GM23338 (cell line): ENCODE measurements around the gene WDR45B. TPM values are rescaled to one million over a fixed set of nuclear protein-coding genes. Genes with fewer than 3 reads are reported as not detected.

Source experiments
- ATAC-seq: fragments of 200-7000 bp; cut with Tn5 transposase; 3 replicates; pipeline ENCODE4 v1.9.1; 2020
- DNase-seq: peaks from one replicate; pipeline ENCODE4 v3.0.0-alpha.2; 2015; ENCODE audit warnings: low spot score
- H2AFZ ChIP-seq: fragments of 200-600 bp; sonication (generic); 2 replicates; pipeline ENCODE4 v1.8.0; 2016; ENCODE audit warnings: antibody characterized with exemption, mild to moderate bottlenecking, moderate library complexity
- H3F3A ChIP-seq: fragments of 200-600 bp; sonication (generic); replicated peaks from 2 replicates; pipeline ENCODE4 v1.8.0; 2017; ENCODE audit warnings: antibody characterized with exemption, mixed run types, low read depth
- H3K27ac ChIP-seq: fragments of 200-600 bp; sonication (generic); 2 replicates; pipeline ENCODE4 v1.6.1; 2016; ENCODE audit warnings: low read depth
- H3K27me3 ChIP-seq: fragments of 200-600 bp; sonication (generic); 2 replicates; pipeline ENCODE4 v1.8.0; 2016; ENCODE audit warnings: mild to moderate bottlenecking, mixed run types, moderate library complexity; ENCODE audit not compliant: insufficient read depth
- H3K36me3 ChIP-seq: fragments of 200-600 bp; sonication (generic); 2 replicates; pipeline ENCODE4 v1.8.0; 2016; ENCODE audit warnings: mild to moderate bottlenecking; ENCODE audit not compliant: insufficient read depth
- H3K4me1 ChIP-seq: fragments of 200-600 bp; sonication (generic); 2 replicates; pipeline ENCODE4 v1.8.0; 2016; ENCODE audit warnings: mild to moderate bottlenecking, moderate library complexity; ENCODE audit not compliant: insufficient read depth
- H3K4me2 ChIP-seq: fragments of 200-600 bp; sonication (generic); 2 replicates; pipeline ENCODE4 v1.7.1; 2017; ENCODE audit warnings: mixed run types
- H3K4me3 ChIP-seq: fragments of 200-600 bp; sonication (generic); 2 replicates; pipeline ENCODE4 v1.6.1; 2016; ENCODE audit warnings: mixed run types
- H3K79me2 ChIP-seq: fragments of 200-600 bp; sonication (generic); replicated peaks from 2 replicates; pipeline ENCODE4 v1.8.0; 2017; ENCODE audit warnings: mild to moderate bottlenecking; ENCODE audit not compliant: insufficient read depth
- H3K9me2 ChIP-seq: fragments of 200-600 bp; sonication (generic); 2 replicates; pipeline ENCODE4 v1.8.0; 2017; ENCODE audit not compliant: insufficient read depth
- H4K20me1 ChIP-seq: fragments of 200-600 bp; sonication (generic); replicated peaks from 2 replicates; pipeline ENCODE4 v1.8.0; 2017; ENCODE audit warnings: mild to moderate bottlenecking; ENCODE audit not compliant: insufficient read depth
- H3K27ac Mint-ChIP-seq: 2 replicates; pipeline ENCODE4 v1.8.0; 2020; ENCODE audit warnings: inconsistent platforms, mild to moderate bottlenecking, moderate library complexity, mixed read lengths
- H3K27me3 Mint-ChIP-seq: 3 replicates; pipeline ENCODE4 v1.8.0; 2022; ENCODE audit warnings: low read depth, mild to moderate bottlenecking, moderate library complexity, mixed read lengths, inconsistent platforms; ENCODE audit not compliant: insufficient read depth, poor library complexity
- H3K36me3 Mint-ChIP-seq: 3 replicates; pipeline ENCODE4 v1.8.0; 2021; ENCODE audit warnings: low read depth, mild to moderate bottlenecking, inconsistent platforms, moderate library complexity, mixed read lengths
- H3K4me1 Mint-ChIP-seq: 3 replicates; pipeline ENCODE4 v1.8.0; 2020; ENCODE audit warnings: mild to moderate bottlenecking, inconsistent platforms, mixed read lengths
- H3K4me3 Mint-ChIP-seq: 3 replicates; pipeline ENCODE4 v1.8.0; 2021; ENCODE audit warnings: moderate library complexity, mild to moderate bottlenecking, inconsistent platforms, mixed read lengths
- H3K9me3 Mint-ChIP-seq: 3 replicates; pipeline ENCODE4 v1.8.0; 2020; ENCODE audit warnings: moderate library complexity, mild to moderate bottlenecking, inconsistent platforms, mixed read lengths
- CREB1 ChIP-seq: fragments of 250-450 bp; sonication (Bioruptor Pico); IDR thresholded peaks from 2 replicates; pipeline ENCODE4 v1.5.0; 2020; ENCODE audit warnings: low read depth, mild to moderate bottlenecking, moderate library complexity
- EZH2 ChIP-seq: fragments of 200-600 bp; sonication (generic); IDR thresholded peaks from one replicate; pipeline ENCODE4 v1.8.0; 2017; ENCODE audit warnings: antibody characterized with exemption, mild to moderate bottlenecking, low read depth; ENCODE audit not compliant: unreplicated experiment
- EZH2phosphoT487 ChIP-seq: fragments of 200-600 bp; sonication (generic); IDR thresholded peaks from one replicate; pipeline ENCODE4 v1.8.1; 2018; ENCODE audit warnings: antibody characterized with exemption; ENCODE audit not compliant: unreplicated experiment
- JUNB ChIP-seq: IDR thresholded peaks from one replicate; pipeline ENCODE4 v1.6.1; 2016; ENCODE audit warnings: antibody characterized with exemption; ENCODE audit not compliant: unreplicated experiment
- POLR2AphosphoS5 ChIP-seq: IDR thresholded peaks from 2 replicates; pipeline ENCODE4 v1.6.1; 2016; ENCODE audit warnings: antibody characterized with exemption, low read depth
- ZNF331 ChIP-seq: fragments of 250-450 bp; sonication (Bioruptor Pico); IDR thresholded peaks from 2 replicates; pipeline ENCODE4 v1.5.0; 2020; ENCODE audit warnings: low read depth, mild to moderate bottlenecking, moderate library complexity
- polyA plus RNA-seq: library from polyadenylated mRNA; unstranded; fragments of >200 nt; fragmentation: Nextera tagmentation; extraction: Ambion mirVana; gene quantifications from 2 replicates; pipeline ENCODE4 v1.2.1, GENCODE V29; 2016
- total RNA-seq: library from RNA; depleted of rRNA; stranded (reverse); fragments of >200 nt; shearing (Covaris generic); gene quantifications from 2 replicates; pipeline ENCODE4 v1.2.3, GENCODE V29; 2014
- TF ChIP-seq, protein P1 (sequence below): fragments of 250-450 bp; sonication (Bioruptor Pico); IDR thresholded peaks from 2 replicates; pipeline ENCODE4 v1.5.0; 2020; ENCODE audit warnings: mild to moderate bottlenecking, moderate library complexity
- TF ChIP-seq, protein P2 (sequence below): IDR thresholded peaks from one replicate; pipeline ENCODE4 v1.6.1; 2018; ENCODE audit warnings: antibody characterized with exemption; ENCODE audit not compliant: unreplicated experiment
- TF ChIP-seq, protein P3 (sequence below), 2 experiments: fragments of 200-600 bp in 1 of 2; sonication (generic) in 1 of 2; conservative IDR thresholded peaks; 2 replicates each; pipeline versions ENCODE4 v1.5.1 to v1.6.1; 2016 to 2017; ENCODE audit warnings: antibody characterized with exemption in 2 of 2, low read depth in 2 of 2, mild to moderate bottlenecking in 2 of 2, moderate library complexity in 1 of 2
- TF ChIP-seq, protein P4 (sequence below): IDR thresholded peaks from 2 replicates; pipeline ENCODE4 v1.6.1; 2016; ENCODE audit warnings: antibody characterized with exemption

Gene WDR45B
- total and polyA plus RNA-seq, 2 experiments from 2014 or later: 69.4 to 96.4 TPM

DNA sequence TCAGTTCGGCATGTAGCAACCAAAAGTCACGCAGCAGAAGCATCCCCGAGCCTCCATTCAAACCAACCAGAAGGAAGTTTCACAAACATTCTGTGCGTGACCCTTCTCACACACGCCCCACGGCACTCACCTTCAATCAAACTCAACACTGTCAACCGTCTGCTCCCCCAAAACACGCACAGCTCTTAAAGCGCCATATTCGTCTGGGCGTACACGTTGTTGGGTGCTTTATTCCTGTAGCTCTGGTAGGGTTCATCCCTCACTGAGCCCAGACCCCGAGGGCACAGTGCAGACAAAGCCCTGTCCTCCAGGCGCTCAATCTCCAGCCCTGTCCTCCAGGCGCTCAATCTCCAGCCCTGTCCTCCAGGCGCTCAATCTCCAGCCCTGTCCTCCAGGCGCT, 48.0 kb upstream of the WDR45B start:
- Histone ChIP-seq H3K27ac (no peak overlapping the region), H3K4me3 (no peak overlapping the region), H3K9me2 (no peaks in the 10 kb centered on the region), H2AFZ (no peak overlapping the region), H4K20me1 (no peaks in the 10 kb centered on the region), H3K4me1 (no peaks in the 10 kb centered on the region), H3K4me2 (no peak overlapping the region), H3K79me2 (no peaks in the 10 kb centered on the region), H3K36me3 (no peaks in the 10 kb centered on the region), H3F3A (0 out of 2 replicates have a peak, but pooled peaks cover 6% of the 10 kb centered on the region), H3K27me3 (peaks cover 35% of the 10 kb centered on the region)
- Mint-ChIP-seq H3K4me1 (no peaks in the 10 kb centered on the region), H3K27me3 (peaks cover 30% of the 10 kb centered on the region), H3K36me3 (no peaks in the 10 kb centered on the region; the same call in 2 of the 3 replicates), H3K27ac (no peak overlapping the region), H3K4me3 (no peak overlapping the region; the same call in 2 of the 3 replicates), H3K9me3 (no peaks in the 10 kb centered on the region; the same call in 2 of the 3 replicates)
- TF ChIP-seq, protein P1, sequence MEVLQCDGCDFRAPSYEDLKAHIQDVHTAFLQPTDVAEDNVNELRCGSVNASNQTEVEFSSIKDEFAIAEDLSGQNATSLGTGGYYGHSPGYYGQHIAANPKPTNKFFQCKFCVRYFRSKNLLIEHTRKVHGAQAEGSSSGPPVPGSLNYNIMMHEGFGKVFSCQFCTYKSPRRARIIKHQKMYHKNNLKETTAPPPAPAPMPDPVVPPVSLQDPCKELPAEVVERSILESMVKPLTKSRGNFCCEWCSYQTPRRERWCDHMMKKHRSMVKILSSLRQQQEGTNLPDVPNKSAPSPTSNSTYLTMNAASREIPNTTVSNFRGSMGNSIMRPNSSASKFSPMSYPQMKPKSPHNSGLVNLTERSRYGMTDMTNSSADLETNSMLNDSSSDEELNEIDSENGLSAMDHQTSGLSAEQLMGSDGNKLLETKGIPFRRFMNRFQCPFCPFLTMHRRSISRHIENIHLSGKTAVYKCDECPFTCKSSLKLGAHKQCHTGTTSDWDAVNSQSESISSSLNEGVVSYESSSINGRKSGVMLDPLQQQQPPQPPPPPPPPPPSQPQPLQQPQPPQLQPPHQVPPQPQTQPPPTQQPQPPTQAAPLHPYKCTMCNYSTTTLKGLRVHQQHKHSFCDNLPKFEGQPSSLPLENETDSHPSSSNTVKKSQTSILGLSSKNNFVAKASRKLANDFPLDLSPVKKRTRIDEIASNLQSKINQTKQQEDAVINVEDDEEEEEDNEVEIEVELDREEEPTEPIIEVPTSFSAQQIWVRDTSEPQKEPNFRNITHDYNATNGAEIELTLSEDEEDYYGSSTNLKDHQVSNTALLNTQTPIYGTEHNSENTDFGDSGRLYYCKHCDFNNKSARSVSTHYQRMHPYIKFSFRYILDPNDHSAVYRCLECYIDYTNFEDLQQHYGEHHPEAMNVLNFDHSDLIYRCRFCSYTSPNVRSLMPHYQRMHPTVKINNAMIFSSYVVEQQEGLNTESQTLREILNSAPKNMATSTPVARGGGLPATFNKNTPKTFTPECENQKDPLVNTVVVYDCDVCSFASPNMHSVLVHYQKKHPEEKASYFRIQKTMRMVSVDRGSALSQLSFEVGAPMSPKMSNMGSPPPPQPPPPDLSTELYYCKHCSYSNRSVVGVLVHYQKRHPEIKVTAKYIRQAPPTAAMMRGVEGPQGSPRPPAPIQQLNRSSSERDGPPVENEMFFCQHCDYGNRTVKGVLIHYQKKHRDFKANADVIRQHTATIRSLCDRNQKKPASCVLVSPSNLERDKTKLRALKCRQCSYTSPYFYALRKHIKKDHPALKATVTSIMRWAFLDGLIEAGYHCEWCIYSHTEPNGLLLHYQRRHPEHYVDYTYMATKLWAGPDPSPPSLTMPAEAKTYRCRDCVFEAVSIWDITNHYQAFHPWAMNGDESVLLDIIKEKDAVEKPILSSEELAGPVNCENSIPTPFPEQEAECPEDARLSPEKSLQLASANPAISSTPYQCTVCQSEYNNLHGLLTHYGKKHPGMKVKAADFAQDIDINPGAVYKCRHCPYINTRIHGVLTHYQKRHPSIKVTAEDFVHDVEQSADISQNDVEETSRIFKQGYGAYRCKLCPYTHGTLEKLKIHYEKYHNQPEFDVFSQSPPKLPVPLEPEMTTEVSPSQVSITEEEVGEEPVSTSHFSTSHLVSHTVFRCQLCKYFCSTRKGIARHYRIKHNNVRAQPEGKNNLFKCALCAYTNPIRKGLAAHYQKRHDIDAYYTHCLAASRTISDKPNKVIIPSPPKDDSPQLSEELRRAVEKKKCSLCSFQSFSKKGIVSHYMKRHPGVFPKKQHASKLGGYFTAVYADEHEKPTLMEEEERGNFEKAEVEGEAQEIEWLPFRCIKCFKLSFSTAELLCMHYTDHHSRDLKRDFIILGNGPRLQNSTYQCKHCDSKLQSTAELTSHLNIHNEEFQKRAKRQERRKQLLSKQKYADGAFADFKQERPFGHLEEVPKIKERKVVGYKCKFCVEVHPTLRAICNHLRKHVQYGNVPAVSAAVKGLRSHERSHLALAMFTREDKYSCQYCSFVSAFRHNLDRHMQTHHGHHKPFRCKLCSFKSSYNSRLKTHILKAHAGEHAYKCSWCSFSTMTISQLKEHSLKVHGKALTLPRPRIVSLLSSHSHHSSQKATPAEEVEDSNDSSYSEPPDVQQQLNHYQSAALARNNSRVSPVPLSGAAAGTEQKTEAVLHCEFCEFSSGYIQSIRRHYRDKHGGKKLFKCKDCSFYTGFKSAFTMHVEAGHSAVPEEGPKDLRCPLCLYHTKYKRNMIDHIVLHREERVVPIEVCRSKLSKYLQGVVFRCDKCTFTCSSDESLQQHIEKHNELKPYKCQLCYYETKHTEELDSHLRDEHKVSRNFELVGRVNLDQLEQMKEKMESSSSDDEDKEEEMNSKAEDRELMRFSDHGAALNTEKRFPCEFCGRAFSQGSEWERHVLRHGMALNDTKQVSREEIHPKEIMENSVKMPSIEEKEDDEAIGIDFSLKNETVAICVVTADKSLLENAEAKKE (CRISPR knock-in tag): no peak
- TF ChIP-seq EZH2phosphoT487 (no peak), ZNF331 (CRISPR knock-in tag) (no peak), EZH2 (no peak), CREB1 (no peak)
- ATAC-seq (no peak), DNase-seq (no peak)

DNA sequence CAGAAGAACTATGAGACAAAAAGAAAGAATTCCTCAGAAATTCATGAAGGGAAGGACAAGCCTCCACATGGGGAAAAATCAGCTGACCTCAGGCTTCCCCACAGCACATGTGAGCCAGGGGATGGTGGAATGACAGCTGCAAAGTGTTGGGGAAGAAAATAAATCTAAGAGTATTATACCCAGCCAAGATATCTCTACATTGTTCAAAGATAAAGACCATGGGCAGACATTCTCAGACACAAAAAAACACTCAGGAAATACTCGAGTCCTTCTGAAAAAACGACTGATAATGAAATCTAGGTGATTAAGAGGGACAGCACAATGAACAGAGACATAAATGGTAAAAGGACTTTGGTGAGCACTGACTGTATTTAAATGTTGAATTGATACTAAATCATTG, 46.4 kb upstream of the WDR45B start:
- no peaks in the 10 kb centered on the region; the same call in 2 of the 3 replicates for H3K9me3 Mint-ChIP-seq
- ATAC-seq (no peak), DNase-seq (no peak)
- H3K27me3 Mint-ChIP-seq: peaks cover 23% of the 10 kb centered on the region
- H3K27ac Mint-ChIP-seq: no peak overlapping the region
- no peaks in the 10 kb centered on the region for H3K4me1 ChIP-seq
- H3K4me2 ChIP-seq: no peak overlapping the region
- H3K36me3 Mint-ChIP-seq: no peaks in the 10 kb centered on the region; the same call in 2 of the 3 replicates
- H3K4me1 Mint-ChIP-seq: no peaks in the 10 kb centered on the region; the same call in 2 of the 3 replicates
- no peaks in the 10 kb centered on the region for H3K79me2 ChIP-seq
- H3F3A ChIP-seq: 0 out of 2 replicates have a peak, but pooled peaks cover 5% of the 10 kb centered on the region
- H3K4me3 Mint-ChIP-seq: no peak overlapping the region
- H3K36me3 ChIP-seq: no peaks in the 10 kb centered on the region
- no peaks in the 10 kb centered on the region for H3K9me2 ChIP-seq
- H3K27me3 ChIP-seq: peaks cover 30% of the 10 kb centered on the region
- H3K4me3 ChIP-seq: no peak overlapping the region
- no peaks in the 10 kb centered on the region for H4K20me1 ChIP-seq
- no peak overlapping the region for H2AFZ ChIP-seq
- no peak overlapping the region for H3K27ac ChIP-seq
- TF ChIP-seq, protein P2, sequence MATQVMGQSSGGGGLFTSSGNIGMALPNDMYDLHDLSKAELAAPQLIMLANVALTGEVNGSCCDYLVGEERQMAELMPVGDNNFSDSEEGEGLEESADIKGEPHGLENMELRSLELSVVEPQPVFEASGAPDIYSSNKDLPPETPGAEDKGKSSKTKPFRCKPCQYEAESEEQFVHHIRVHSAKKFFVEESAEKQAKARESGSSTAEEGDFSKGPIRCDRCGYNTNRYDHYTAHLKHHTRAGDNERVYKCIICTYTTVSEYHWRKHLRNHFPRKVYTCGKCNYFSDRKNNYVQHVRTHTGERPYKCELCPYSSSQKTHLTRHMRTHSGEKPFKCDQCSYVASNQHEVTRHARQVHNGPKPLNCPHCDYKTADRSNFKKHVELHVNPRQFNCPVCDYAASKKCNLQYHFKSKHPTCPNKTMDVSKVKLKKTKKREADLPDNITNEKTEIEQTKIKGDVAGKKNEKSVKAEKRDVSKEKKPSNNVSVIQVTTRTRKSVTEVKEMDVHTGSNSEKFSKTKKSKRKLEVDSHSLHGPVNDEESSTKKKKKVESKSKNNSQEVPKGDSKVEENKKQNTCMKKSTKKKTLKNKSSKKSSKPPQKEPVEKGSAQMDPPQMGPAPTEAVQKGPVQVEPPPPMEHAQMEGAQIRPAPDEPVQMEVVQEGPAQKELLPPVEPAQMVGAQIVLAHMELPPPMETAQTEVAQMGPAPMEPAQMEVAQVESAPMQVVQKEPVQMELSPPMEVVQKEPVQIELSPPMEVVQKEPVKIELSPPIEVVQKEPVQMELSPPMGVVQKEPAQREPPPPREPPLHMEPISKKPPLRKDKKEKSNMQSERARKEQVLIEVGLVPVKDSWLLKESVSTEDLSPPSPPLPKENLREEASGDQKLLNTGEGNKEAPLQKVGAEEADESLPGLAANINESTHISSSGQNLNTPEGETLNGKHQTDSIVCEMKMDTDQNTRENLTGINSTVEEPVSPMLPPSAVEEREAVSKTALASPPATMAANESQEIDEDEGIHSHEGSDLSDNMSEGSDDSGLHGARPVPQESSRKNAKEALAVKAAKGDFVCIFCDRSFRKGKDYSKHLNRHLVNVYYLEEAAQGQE: no peak
- no peak for TF ChIP-seq JUNB
- TF ChIP-seq, protein P3, sequence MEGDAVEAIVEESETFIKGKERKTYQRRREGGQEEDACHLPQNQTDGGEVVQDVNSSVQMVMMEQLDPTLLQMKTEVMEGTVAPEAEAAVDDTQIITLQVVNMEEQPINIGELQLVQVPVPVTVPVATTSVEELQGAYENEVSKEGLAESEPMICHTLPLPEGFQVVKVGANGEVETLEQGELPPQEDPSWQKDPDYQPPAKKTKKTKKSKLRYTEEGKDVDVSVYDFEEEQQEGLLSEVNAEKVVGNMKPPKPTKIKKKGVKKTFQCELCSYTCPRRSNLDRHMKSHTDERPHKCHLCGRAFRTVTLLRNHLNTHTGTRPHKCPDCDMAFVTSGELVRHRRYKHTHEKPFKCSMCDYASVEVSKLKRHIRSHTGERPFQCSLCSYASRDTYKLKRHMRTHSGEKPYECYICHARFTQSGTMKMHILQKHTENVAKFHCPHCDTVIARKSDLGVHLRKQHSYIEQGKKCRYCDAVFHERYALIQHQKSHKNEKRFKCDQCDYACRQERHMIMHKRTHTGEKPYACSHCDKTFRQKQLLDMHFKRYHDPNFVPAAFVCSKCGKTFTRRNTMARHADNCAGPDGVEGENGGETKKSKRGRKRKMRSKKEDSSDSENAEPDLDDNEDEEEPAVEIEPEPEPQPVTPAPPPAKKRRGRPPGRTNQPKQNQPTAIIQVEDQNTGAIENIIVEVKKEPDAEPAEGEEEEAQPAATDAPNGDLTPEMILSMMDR (conservative IDR thresholded peaks at IDR 0.05; ENCODE audit: low read depth in 2 of 2): no peak
- no peak for TF ChIP-seq POLR2AphosphoS5
- TF ChIP-seq, protein P4, sequence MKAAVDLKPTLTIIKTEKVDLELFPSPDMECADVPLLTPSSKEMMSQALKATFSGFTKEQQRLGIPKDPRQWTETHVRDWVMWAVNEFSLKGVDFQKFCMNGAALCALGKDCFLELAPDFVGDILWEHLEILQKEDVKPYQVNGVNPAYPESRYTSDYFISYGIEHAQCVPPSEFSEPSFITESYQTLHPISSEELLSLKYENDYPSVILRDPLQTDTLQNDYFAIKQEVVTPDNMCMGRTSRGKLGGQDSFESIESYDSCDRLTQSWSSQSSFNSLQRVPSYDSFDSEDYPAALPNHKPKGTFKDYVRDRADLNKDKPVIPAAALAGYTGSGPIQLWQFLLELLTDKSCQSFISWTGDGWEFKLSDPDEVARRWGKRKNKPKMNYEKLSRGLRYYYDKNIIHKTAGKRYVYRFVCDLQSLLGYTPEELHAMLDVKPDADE: no peak
